ENCODE data around the gene TBCK.

- TF ChIP-seq CTCF (IDR thresholded peaks at IDR 0.05 in 8 of 11, conservative IDR thresholded peaks at IDR 0.05 in 3 of 11) (no peak), POLR2AphosphoS5 (IDR thresholded peaks at IDR 0.05) (no peak)
These were observed 46.3 kb downstream of the TBCK start for GRCh38 chr4:106269711-106270110.

Data from spleen (tissue), 7 donors.